GM18526 (cell line): ENCODE data around the gene C3orf38.

Experiments used
- POLR2A ChIP-seq: IDR thresholded peaks from 3 replicates; pipeline ENCODE4 v1.6.1; 2011; ENCODE audit not compliant: insufficient read length; ENCODE audit errors: extremely low read depth

Gene C3orf38

DNA sequence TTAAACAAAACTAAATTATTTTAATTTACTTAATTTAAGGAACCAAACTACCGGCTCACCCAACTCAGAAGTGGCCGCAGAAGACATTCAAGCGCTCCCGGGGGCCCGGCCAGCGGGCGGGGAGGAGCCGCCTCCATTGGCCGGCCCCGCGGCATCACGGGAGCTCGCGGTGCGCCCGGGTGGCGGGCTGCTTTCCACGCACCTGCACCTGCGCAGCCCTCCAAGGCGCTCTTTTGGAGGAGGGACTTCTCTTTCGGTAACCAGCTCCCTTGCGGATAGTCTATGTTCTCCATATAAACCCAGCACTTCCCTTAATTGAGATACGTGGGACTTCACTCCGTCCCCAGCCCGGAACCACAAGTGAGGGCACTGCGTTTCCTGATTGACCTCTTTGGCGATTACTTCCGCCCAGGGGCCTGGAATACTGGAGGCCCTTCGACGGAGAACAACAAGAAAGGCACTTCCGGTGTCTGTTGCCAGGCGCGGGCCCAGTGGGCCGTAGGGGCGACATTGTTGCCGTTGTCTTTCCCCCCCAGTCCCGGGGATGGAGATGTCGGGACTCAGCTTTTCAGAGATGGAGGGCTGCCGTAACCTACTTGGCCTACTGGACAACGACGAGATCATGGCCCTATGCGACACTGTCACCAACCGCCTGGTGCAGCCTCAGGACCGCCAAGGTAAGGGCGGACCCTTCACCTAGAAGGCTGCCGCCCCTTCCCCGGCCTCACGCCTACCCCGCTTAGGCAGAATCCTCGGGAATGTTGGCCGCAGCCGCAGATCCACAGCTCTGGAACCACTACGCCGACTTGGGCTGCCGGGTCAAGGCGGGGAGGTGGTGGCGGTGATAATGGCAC lies at the start of gene C3orf38:
Gene C3orf38, plus strand, starts transcription at position 451 of the 854 bp plus-strand sequence. Its CDS starts 94 bp downstream, at position 545.
- peak; percentile 62 for TF ChIP-seq POLR2A

DNA sequence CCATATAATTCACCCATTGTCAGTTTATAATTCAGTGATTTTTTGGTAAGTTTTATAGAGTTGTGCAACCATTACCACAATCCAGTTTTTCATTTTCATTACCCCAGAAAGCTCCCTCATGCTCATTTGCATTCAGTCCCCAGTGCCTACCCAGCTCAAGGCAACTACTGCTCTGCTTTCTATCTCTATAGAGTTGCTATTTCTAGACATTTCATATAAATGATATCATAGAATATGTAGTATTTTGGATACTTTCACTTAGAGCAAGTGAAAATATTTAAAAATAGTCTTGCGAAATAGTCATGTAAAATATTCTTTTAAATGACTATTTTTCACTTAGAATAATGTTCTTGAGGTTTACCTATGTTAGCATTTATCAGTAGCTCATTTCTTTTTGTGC lies 48.6 kb upstream of the C3orf38 start:
- TF ChIP-seq POLR2A: no peak

DNA sequence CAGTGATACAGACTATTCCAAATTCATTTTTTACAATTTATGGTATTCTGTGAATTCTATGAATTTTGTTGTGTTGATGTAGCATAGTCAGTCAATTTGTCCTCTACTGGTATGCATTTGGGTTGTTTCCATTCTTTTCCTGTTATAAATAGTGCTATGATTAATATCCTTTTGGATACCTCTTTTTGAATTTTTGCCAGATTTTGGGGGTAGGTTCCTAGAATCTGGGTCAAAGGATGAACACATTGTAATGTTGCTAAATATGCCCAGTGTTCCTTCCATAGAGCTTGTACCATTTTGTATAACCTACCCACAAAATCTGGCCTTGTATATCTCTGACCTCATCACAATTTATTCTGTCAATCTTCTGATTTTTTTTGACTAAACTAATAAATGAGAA lies 44.4 kb upstream of the C3orf38 start:
- TF ChIP-seq POLR2A: no peak

DNA sequence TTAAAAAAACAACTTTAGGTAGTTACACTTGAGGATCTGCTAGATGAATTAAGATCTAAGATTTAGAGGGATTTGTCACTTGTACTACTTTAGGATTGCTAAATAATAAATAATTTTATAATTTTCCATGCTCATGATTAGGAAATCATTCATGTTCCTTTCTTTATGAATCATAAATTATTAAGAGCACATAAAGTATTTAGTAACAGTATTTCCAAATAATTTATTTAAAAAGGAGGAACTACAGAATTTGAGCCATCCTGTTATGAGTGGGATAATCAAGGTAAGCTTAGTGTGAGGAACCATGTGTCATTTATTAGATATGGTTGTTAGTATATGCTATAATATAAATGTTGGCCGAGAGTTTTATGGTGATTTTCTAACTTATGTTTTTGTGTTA lies 37.5 kb upstream of the C3orf38 start:
- no peak for TF ChIP-seq POLR2A

DNA sequence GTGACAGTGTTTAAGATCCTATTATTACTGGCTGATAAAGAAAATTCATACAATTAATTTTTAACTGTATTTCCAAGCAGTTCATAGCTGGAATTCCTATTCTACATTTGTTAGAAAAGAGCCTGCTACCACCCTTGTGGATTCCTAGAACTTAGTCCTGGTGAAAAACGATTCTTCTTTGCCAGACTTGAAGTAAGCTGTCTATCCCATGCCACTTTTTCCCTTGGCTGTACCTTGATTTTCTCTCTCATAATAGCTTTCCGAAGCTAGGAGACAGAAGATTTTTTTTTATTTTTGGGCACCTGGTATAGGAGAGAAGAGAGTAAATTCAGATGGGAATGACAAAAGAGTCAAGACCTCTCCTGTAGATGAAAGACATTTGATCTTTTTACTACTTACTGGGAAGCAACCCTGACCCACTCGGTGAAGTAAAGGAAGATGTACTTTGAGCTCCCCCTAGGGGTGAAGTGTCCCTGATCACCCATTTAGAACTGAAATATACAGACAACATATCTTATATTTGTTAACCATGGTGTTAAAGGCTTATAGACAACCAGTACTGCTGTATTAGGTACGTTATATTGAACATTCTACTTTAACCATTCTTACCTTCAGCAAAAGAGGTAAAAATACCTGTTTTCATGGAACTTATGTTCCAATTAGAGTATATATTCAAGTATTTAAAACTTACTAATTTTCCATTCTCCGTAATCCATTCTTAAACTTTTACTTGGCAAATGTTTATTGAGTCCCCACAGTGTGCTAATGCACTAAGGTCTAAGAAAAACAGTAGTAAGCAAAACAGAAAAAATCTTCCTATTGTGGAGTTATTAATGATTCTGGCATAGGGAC lies 36.2 kb upstream of the C3orf38 start:
- TF ChIP-seq POLR2A: no peak

DNA sequence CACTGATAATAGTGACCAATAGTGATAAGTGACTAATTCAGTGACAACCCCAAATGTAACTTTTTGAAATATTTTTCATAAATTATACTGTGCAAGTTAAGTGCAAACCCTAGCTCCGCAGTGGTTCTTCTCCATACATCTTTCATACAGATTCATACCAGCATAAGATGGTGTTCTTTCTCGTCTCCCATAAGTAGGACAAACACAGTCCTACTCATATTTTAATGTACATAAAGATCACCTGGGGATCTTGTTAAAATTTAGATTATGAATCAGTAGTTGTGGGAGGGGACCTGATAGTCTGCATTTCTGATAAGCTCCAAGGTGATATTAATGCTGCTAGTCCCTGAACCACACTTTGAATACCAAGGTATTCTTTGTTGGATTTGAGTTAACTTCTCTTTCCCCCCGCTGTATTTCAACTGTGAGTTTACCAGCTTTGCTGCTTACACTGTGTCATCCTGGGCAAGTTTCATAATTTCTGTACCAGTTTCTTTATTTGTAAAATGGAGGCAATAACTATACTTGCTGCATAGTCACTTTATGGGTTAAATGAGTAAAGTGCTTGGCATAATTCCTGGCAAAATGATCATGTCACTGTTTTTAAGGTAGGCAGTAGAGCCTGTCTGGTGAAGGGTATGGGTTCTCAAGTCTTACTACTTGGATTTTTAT lies 34.7 kb upstream of the C3orf38 start:
- no peak for TF ChIP-seq POLR2A

DNA sequence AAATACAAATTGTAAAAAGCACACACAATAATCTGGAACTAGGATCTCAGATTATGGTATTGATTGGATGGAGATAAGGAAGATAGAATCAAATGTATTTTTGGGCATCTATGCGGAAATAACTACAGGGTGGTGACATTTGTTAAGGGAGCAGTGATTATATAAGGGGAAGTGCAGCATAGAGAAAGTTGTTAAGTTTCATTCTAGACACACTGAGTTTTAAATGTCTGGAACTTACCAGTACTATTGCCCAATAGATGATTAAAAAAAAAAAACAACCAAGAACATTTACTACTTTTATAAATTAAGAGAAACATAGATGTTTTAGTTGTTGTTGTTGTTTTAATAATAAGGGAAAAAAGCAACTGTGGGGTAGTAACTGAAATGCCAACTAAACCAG lies 32.1 kb upstream of the C3orf38 start:
- TF ChIP-seq POLR2A: no peak

DNA sequence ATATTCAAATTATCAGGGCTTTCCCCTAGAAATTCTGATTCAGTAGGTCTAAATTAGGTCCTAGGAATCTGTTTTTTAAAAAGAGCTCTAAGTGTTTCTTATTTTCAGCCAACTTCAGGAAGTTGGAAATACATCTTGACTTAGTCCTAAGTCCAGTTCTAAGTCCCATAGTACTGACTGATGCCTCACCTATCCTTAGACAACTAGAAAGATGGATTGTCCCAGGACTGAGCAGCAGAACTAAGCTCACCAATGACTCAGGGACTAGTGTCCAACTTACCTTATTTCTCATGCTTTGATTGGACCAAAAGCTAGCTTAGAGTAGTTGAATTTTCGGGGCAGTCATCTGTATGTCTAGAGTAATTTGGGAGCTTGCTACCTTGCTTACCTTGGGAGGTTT lies 26.2 kb upstream of the C3orf38 start:
- TF ChIP-seq POLR2A: no peak

DNA sequence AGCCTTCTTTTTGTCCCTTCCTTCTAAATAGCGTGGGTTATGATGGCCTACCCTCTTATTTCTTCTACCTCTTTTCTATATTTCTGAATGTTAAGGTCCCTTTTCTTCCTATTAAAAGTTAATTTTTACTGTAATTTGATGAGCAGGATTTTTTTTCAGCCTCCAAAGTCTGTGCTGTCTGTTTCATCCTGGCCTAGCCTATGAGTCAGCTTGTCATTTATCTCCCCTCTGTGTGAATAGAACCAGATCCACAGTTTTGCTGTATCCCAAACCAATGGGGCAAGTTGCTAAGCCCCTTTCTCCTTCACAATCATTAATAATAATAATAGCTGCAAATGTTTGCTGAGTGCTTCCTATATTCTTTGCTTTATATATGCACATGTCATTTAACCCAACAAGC lies 18.1 kb upstream of the C3orf38 start:
- no peak for TF ChIP-seq POLR2A

DNA sequence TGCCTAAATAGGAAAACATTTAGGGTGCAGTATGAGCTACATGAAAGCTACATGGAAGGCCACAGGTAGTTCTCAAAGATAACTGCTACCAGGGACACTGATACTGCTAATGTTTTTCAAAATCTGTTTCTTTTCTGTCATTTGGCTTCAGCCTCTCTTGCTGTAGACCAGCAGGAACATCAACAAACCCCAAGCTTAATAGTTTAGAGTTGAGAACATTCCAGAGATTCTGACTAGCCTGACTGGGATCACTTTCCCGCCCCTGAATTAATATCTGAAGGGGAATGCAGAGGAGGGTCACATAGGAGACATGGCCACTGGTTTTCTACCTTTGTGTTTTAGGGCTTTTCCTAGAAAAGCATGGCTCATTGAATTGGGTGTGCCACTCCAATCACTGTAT lies 16.9 kb upstream of the C3orf38 start:
- no peak for TF ChIP-seq POLR2A

DNA sequence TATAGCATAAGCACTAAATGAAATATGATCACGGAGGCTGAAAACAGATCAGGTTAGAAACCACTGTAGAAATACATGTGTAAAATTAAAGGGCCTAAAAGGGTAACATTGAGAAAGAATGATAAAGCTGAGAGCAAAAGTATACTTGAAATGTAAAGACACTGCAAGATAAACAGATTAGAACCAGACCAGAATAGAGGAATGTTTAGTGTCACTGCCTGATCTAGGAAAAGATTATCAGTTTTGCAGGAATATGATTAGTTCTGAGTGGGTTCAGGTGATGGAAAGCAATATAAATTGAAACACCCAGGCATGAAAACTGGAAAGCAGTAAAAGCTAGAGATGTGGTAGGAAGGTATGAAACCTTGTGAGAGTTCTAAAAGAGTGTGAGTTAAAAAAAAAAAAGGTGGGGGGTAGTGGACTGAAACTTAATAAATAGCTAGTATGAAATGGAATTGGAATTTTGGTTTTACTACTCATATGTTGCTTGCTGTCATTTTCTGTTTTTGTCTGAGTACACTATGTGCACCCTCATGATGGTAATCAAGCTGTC lies 16.0 kb upstream of the C3orf38 start:
- no peak for TF ChIP-seq POLR2A

DNA sequence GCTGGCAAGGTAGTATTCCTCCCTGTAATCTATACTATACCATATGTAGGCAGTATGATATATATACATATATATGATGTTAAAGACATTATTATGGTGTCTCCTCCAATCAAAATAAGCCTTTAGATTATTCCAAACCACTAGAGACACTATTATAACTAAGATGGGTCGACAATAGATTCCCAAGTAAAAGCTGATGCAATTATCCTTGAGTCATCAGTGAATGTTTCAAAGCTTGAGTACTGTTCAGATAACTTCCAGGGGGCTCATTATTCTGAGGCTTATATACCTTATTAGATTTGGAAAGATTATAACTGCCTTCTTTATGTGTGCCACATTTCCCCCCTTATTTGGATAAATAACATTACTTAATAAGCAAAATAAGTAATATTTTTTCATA lies 11.9 kb upstream of the C3orf38 start:
- TF ChIP-seq POLR2A: no peak

DNA sequence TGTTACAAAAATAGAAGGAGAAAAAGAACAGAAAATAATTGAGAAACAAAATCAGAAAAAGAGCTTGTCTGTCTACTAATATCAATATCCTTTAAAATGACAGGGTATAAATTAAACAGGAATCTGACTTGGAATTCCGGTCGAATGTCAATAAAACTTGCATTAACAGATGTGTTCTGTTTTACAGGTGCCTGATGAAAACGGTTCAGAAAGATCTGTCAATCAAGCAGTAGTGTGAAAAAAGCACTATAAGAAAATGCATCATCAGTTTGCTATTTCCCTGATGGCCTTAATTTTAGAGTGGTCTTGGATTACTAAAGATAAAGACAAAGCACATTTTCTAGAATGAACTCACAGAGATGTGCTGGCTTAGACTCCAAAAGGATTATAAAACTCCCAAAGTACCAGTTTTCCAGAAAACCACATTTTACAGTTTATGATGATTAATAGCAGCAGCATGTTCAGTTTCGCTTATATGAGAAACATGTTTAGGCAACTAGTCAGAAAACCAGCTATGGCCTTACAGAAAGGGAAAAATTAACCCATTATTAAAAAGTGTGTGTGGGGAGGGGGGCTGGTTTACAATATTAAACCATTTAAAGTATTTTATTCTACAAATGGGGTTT lies 8.2 kb upstream of the C3orf38 start:
- no peak for TF ChIP-seq POLR2A

DNA sequence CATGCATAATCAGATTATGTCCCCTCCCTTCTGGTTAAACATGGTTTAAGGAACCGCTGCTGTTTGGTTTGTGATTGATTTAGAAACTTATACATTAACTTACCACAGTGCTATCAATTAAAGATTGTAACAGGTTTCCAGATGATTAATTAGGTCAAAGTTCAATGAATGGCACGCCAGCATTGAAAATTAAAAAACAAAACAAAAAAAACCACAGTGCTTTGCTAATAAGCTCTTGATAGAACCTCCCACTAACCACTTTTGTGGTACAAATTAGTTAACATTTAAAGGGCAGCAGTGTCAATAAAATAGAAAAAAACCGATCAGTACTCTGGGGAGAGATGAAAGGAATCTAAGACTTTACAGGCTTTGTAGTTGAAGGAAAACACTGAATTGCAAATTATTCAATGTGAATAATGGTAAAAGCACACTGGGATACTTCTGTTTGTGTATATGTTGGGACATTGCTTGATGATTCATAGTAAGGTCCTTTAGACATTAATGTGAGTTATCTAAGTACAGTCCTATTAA lies 7.6 kb upstream of the C3orf38 start:
- no peak for TF ChIP-seq POLR2A

DNA sequence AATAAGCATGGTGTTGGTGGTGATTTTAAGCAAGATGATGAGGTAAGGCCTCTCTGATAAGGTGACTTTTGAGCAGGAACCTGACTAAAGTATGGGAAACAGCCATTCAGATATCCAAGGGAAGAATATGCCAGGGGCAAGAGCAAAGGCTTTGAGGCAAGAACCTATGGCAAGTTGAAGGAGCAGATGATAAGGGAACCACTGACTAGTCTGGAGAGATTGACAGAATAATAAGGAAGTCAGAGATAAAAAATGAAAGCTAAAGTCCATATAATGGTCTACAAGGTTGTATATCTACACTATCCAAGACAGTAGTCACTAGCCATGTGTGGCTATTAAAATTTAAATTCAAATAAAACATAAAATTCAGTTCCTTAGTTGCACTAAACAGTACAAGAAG lies 2.5 kb upstream of the C3orf38 start:
- no peak for TF ChIP-seq POLR2A
